ENCODE measurements around the gene MLLT1.
A peak's percentile ranks its signal among the peaks of the same experiment; 100 is the strongest.
"Not testable (repeated sequence)": the region's sequence is repeated elsewhere in the genome, so short reads cannot be mapped to it uniquely, and the experiment has no call there.

MLLT1 gene, protein sequence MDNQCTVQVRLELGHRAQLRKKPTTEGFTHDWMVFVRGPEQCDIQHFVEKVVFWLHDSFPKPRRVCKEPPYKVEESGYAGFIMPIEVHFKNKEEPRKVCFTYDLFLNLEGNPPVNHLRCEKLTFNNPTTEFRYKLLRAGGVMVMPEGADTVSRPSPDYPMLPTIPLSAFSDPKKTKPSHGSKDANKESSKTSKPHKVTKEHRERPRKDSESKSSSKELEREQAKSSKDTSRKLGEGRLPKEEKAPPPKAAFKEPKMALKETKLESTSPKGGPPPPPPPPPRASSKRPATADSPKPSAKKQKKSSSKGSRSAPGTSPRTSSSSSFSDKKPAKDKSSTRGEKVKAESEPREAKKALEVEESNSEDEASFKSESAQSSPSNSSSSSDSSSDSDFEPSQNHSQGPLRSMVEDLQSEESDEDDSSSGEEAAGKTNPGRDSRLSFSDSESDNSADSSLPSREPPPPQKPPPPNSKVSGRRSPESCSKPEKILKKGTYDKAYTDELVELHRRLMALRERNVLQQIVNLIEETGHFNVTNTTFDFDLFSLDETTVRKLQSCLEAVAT

DNA sequence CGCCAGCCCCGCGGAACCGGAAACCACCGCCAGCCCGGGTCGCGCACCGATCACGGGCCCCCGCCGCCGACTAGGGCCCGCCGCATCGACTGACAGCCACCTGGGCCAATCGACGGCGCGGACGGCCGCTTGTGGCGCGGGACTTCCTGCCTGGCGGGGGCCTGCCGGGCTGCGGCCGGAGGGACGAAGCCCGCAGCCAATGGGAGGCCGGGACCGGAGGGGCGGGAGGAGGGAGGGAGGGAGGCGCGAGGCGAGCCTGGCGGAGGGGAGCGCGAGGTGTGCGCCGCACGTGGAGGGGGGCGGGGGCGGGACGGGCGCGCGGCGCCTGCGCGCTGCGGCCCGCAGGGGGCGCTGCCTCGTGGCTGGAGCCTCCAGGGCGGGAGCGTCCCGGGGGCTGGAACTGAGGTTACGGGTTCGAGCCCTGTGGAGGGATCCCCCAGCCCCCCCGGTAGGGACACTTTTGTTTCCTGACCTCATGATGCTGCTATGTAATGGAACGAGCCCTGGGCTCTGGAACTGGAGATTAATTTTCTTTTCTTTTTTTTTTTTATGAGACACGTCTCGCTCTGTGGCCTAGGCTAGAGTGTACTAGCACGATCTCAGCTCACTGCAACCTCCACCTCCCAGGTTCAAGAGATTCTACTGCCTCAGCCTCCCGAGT lies at the start of gene MLLT1:
MLLT1 (minus strand) TSS at position 45 of the 661 bp plus-strand sequence. CDS start 191 bp downstream, outside the sequence.
- DNase-seq, result peak; percentile 95

DNA sequence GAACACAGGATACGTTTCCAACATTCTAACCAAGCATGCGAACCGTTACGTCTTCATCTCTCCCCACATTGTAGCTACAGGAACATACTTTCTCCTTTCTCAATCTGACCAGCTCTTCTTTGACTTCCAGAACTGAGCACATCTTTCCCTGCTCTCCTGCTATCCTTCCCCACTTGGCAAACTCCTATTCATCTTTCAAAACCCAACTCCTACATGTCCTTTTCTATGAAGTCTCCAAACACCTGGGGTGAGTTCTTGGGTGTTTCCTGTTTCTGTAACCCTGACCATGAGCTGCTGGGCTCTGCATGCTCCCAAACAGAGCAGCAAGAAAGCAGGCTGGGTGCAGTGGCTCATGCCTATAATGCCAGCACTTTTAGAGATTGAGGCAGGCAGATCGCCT lies 47.0 kb upstream of the MLLT1 start:
- no peak for DNase-seq

DNA sequence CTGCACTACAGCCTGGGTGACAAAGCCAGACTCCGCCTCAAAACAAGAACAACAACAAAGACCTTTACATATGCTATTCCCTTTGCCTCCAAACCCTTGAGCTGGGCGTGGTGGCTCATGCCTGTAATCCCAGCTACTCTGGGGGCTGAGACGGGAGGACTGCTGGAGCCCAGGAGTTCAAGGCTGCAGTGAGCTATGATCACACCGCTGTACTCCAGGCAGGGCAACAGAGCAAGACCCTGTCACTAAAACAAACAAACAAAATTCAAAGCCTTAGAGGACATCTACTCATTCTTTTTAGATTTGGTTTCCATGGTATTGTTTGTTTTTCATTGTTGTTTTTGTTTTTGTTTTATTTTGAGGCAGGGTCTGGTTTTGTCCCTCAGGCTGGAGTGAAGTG lies 45.8 kb upstream of the MLLT1 start:
- no peak for DNase-seq

DNA sequence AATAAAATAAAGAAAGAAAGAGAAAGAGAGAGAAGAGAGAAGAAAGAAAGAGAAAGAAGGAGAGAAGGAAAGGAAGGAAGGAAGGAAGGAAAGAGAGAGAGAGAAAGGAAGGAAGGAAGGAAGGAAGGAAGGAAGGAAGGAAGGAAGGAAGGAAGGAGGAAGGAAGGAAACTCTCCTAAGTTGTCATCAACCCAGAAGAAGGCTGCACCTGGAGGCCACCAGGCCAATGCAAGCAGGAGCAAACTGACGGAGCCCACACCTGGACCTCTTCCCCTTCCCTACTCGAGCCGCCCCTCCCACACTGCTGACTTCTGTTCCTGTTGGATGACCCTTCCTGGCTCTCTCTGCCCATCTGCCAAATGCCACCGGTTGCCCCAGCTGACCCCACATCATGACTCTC lies 45.0 kb upstream of the MLLT1 start:
- DNase-seq, result no peak

DNA sequence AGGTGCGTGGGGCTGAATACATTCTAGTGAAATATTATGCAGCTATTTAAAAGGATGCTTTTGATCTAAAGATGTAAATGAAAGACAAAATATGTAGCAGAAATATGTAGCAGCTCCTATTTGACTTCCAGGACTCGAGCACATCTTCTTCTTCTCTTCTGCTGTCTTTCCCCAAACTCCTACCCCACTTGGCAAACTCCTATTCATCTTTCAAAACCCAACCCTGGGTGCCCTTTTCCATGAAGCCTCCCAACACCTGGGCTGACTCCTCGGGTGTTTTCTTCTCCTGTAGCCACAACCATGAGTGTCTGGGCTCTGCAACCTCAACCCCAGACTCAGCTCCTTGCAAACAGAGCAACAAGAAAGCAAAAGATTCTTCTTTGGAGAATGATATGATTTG lies 42.5 kb upstream of the MLLT1 start:
- DNase-seq, result no peak

DNA sequence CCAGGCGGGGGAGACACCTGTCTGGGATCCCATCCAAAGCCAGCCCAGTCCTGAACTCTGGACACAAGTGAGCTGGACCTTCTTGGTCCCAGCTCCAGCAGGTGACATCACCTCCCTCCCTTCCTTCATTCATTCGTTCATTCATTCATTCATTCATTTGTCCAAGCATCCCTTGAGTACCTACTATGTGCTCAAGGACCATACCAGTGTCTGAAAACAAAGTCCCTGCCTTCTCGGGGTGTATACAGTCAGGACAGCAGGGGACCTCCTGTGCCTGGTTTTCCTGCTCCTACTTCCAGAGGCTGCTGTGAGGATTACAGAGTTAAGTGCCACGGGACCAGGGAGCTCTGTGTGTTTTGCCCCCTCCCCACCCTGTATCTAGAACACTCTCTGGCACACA lies 39.6 kb upstream of the MLLT1 start:
- no peak for DNase-seq

DNA sequence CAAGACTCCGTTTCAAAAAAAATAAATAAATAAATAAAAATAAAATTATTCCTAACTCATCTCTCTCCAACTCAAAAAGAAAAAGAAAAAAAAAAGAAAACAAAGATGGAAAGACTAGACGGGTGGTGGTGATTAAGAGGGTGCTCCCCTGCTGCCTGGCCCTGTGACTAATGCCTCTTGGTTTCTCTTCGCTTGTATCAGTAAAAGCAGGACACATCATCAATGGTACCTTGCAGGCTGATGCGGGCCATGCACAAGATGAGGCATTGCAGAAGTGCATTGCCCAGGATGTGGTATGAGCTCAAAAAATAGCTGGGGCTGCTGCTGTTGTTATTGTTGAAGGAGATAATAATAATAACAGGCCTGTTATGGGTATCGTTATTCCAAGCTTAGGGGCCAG lies 39.0 kb upstream of the MLLT1 start:
- DNase-seq, result peak in 1 of 2 donors; percentile 12

DNA sequence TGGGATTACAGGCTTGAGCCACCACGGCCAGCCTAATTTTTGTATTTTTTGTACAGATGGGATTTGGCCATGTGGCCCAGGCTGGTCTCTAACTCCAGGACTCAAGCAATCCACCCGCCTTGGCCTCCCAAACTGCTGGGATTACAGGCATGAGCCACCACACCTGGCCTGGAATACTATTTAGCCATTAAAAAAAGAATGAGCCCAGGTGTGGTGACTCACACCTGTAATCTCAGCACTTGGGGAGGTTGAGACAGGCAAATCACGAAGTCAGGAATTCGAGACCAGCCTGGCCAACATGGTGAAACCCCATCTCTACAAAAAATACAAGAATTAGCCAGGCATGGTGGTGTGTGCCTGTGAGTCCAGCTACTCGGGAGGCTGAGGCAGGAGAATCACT lies 35.9 kb upstream of the MLLT1 start:
- DNase-seq, result not testable (repeated sequence)

DNA sequence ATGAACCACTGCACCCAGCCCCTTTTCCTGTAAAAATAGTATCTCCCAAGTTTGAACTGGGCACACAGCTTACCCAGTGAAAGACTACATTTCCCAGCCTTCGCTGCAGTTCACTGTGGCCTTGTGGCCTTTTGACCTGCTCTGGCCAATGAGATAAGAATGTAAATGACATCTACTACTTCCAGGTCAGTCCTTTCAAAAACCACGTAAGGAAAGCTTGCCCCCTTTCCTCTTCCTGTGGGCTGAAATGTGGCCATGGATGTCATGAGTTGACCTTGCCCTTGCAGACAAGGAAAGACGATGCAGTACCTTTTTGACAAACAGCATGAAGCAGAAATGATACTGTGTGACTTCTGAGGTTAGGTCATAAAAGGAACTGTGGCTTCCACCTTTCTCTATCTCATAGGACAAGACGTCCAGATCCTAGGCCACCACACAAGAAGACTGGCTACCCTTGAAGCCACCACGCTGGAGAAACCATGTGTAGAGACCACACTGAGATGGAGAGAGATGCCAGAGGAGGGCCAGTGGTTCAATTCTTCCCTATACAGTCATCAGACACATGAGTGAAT lies 33.7 kb upstream of the MLLT1 start:
- no peak for DNase-seq

DNA sequence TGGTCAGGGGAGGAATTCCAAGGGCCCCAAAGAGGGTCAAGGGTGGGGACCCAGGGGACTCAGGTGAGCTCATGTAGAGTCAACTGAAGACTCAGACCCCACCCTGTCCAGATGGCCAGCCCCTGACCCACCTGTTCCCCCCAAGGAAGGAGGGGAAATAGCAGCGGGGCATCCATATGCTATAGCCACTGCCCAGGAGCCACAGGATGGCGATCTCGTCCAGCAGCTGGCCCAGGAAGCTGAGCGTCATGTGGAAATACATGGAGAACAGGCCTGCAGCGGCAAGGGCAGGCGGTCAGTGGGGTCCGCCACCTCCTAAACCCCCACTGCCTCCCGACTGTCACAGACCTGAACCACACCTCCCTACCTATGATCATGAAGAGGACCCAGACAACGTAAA lies 32.2 kb upstream of the MLLT1 start:
- no peak for DNase-seq

DNA sequence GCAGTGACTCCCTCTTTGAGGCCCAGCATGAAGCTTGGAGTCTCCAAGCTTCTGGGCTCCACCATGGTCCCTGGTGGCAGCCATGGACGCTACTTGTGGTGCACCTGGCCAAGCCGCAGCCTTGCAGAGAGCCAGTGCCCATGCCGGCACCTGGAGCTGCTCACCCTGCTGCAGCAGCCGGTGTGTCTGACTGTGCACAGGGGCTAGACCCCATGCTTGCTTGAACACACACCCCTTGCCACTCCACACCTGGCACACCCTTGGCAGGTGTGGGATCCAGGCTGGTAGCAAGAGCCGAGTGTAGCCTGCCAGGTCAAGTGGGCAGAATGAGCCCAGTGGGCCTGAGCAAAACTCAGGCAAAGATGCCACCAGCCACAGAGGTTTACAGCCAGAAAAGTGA lies 18.6 kb upstream of the MLLT1 start:
- no peak for DNase-seq

DNA sequence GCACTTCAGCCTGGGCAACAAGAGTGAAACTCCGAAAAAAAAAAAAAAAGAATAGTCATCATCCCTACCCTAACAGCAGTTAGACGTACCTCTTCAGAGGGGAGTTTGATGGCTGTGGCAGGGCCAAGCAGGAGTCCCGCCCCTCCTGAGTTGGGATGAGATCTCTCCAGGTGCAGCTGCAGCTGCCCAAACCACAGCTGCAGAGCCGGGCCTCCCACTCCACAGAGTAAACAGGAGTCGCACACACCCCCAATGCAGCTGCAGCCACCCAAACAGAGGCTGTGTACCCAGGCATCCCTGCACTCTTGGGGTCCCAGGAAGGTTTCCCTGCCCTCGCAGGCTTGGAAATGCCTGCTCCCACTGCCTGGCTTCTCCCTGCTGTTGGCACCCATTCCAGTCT lies 17.4 kb upstream of the MLLT1 start:
- DNase-seq, result no peak

DNA sequence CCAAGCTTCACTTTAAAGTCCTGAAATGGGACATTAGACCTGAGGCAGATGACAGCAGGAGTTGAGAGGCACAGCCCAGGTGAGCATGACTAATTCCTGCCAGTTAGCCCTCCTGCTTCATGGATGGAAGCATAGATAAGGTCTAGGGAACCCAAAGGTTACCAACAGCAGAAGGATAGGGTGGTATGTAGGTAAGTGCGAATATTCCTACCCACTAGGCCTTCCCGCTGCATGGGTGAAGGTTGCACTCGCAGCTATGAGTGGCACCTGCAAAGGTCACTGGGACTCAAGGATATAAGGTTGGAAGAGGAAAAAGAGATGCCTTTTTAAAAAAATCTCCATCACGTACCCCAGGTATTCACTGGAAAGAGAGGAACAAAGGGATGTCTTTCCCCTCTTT lies 12.2 kb upstream of the MLLT1 start:
- no peak for DNase-seq

DNA sequence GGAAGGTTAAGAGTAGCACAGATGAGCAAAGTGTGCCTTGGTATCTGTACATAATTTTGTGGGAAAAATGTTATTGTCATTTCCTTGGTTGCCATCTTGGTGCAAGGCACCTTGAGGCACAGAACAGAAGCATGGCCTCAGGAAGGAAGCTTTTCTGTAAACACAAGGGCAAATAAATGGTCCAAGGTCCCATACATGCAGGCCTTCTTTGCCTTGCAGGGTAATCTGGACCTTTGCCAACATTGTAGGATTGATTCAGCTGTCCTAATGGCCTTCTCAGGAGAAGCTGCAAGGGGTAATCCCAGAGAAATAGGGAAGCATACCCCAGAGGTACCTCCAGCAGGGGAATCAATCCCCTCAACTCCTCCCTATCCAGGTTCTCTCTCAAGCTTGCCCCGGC lies 9.0 kb upstream of the MLLT1 start:
- DNase-seq, result no peak

DNA sequence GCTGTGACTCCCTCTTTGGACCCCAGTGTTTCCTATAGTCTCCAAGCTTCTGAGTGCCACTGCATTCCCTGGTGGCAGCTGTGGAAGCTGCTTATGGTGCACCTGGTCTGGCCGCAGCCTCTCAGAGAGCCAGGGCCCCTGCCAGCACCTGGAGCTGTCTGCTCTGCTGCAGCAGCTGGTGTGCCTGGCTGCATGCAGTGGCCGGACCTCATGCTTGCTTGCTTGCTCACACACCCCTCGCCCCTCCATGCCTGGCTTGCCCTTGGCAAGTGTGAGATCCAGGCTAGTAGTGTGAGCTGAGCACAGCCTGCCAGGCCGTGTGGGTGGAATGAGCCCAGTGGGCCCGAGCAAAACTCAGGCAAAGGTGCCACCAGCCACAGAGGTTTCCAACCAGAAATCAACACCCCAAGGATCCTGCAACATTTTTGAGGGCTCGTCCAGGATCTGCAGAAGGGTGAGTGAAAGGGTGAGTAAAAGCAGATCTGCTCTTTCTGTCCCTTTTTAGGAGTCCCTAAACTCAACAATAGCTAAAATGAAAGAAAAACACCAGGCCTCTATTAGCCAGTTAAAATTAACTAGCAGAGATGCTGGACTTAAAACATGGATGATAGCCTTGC lies 7.6 kb upstream of the MLLT1 start:
- no peak for DNase-seq

DNA sequence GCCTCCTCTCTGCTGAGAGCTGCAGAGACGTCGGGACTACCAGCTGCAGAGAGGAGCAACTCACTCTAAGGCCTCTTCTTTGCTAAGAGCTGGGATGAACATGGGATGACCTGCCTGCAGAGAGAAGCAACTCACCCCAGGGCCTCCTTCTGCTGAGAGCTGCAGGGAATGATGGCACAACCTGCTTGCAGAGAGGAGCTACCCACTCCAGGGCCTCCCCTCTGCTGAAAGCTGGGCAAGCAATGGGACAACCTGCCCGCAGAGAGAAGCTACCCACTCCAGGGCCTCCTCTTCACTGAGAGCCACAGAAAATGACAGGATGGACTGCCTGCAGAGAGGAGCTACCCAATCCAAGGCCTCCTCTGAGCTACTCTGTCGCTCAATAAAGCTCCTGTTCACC lies 6.9 kb upstream of the MLLT1 start:
- no peak for DNase-seq

DNA sequence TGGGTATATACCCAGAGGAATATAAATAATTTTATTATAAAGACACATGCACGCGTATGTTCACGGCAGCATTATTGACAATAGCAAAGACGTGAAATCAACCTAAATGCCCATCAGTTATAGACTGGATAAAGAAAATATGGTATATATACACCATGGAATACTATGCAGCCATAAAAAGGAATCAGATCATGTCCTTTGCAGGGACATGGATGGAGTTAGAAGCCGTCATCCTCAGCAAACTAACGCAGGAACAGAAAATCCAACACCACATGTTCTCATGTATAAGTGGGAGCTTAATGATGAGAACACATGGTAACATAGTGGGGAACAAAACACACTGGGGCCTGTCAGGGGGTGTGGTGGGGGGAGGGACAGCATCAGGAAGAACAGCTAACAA lies 2.6 kb upstream of the MLLT1 start:
- DNase-seq, result not testable (repeated sequence)

DNA sequence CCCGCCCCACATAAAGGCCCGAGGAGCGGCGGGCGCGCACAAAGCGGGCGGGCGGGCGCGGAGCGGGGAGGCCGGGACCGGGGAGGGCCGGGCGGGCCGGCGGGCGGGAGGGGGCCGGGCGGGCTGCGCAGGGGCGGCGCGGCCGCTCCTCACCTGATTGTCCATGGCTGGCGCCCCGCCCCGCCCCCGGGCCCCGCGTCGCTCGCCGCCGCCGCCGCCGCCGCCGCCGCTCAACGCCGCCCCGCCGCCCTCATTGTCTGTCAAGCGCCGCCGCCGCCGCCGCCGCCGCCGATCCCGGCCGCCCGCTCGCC lies 200 bp downstream of the MLLT1 start:
- no peak for DNase-seq

DNA sequence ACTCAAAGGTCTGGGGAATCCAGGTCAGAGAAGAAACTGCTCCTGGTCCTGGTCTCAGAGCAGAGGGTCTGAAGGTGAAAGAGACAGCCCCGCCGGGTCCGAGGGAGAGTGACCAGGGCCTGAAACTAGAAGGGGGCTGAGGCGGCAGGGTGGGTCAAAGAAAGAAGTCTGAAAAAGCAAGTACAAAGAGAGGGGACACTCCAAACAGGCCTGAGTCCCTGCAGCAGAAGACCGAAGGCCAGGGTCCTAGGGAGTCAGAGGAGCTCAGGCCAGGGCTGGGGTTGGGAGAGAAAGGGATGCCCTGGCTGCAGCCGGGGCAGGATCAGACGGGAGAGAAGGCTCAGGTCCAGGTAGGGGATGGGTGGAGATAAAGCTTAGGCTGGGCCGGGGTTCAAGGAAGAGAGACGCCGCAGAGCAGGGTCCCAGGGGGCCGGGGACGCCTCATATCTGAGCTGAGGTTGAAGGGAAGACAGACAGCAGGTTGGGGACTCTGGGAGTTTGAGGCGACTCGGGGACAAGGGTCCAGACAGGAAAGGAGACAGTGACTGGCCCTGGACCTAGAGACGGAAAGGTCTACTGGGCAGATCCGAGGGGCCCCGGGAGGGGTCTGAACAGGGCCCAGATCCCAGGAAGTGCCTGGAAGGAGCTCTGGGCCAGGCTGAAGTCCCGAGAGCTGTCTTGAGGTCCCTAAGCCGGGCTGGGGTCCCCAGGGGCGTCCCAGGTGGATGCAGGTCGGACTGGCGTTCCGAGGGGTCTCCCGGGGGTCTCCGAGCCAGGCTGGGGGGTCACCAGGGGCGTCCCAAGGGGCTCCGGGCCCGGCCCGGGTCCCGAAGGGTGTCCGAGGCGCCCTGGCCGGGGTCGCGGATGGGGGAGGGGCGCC lies 795 bp downstream of the MLLT1 start:
- DNase-seq, result no peak

DNA sequence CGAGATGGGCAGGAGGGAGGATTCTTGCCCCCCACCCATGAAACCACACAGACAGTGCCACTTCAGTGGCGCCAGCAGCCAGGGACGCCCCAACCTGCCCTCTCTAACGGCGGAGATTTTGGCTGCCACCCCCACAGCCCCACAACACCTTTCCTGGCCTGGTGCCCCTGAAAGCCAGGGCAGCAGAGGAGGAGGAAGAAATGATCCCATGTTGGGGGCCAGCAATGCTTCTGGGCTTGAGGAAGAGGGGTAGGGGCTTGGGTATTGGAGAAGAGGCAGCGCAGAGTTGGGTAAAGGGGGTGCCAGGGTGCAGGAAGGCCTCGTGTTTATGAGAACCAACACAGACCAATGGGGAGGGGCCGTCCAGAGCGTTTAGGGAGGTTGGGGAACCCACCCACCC lies 1.7 kb downstream of the MLLT1 start:
- DNase-seq, result no peak

DNA sequence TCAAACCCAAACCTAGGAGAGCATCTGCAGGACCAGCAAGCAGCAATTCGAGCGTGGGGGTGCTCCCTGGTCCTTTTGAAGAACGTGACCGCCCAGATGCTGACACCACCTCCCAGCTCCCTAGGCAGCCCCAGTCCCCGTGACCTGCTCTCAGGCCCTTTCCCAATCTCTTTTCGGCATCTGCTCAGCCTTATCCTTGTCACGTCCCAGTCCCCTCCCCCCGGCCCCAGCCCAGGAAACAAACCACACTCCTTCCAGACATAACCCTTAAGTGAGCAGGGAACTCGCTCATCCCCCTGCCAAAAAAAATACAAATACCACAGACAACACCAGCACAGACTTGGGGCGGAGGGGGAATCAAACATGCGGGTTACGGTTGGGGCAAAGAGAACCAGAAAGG lies 3.3 kb downstream of the MLLT1 start:
- DNase-seq, result no peak

DNA sequence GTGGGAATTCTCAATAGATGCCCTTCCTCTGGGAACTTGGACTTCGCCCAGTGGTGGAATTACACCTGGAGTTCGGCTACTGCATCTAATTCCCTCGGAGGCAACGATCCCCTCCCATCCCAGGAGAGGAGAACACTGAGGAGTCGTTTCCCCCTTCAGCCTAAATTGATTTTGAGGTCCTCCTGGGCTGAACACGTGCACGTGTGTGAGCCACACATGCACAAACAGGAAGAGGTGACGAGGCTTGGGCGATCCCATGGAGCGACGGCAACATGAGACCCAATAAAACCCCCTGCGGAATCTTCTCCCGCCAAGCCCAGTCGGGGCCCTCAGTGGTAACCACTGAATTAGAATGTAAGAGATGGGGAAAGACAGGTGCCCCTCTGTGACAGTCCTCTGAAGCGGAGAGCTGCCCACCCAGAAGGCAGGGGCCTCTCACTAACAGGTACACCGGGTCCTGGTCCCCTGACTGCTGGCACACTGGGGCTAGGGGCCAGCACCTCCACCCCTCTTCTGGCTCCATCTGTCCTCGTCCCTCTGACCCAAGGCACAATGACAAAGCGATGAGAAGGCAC lies 4.5 kb downstream of the MLLT1 start:
- no peak for DNase-seq

All from stimulated activated CD4-positive, alpha-beta T cell treated with anti-CD3 and anti-CD28 coated beads, Interleukin-2, amount 100 ng/mL, for 48 hours (primary cell).